AG04449 (cell line): ENCODE data around the gene TUT1.
A peak's percentile ranks its signal among the peaks of the same experiment; 100 is the strongest.

Experiments used
- CTCF ChIA-PET: fragments of 350-600 bp; formaldehyde crosslinking; extraction: SDS; loops from one replicate; lab custom pipeline; 2021; ENCODE audit warnings: antibody characterized with exemption; lab: Yijun Ruan, JAX
- POLR2A ChIA-PET: fragments of 400-600, 350-600 bp; formaldehyde crosslinking; extraction: SDS; loops from one replicate; lab custom pipeline; 2020; ENCODE audit warnings: antibody characterized with exemption, inconsistent platforms; lab: Yijun Ruan, JAX
- DNase-seq: peaks from one replicate; pipeline ENCODE4 v3.0.0-alpha.2; 2010; ENCODE audit warnings: low read depth, low spot score
- H3K4me3 ChIP-seq: 2 replicates; pipeline ENCODE4 v1.5.1; 2011; ENCODE audit warnings: low read depth, mild to moderate bottlenecking, control low read depth, low read length
- CTCF ChIP-seq: IDR thresholded peaks from one replicate; pipeline ENCODE4 v1.5.1; 2011; ENCODE audit warnings: mild to moderate bottlenecking, moderate library complexity, low read length, control low read depth, inconsistent platforms; ENCODE audit not compliant: insufficient read depth; ENCODE audit errors: missing control alignments

Gene TUT1

GRCh38 chr11:62540804-62541701 lies 50.3 kb downstream of the TUT1 start:
- H3K4me3 ChIP-seq = peak overlapping the region; percentile 98
- ChIA-PET CTCF (interaction anchor here (0.9 to 16.0 kb wide), 8 partner anchors 10 to 160 kb away, joined by 3 to 320 read pairs (median 28); partner anchors contain the start of gene SCGB1A1), POLR2A (interaction anchor here (0.5 to 2.8 kb wide), 5 partner anchors 12 to 116 kb away, joined by 3 to 10 read pairs (median 4); no protein-coding TSS in a partner anchor)
- TF ChIP-seq CTCF = no peak
- no peak for DNase-seq

GRCh38 chr11:62539238-62539925 lies 51.9 kb downstream of the TUT1 start:
- no peak for TF ChIP-seq CTCF
- DNase-seq = peak; percentile 41
- ChIA-PET POLR2A (interaction anchor here (0.6 to 2.8 kb wide), 15 partner anchors 14 to 711 kb away, joined by 3 to 10 read pairs (median 3); partner anchors contain the start of genes C11orf98, CSKMT, EEF1G and FADS2), CTCF (interaction anchor here (0.9 to 16.0 kb wide), 8 partner anchors 16 to 158 kb away, joined by 3 to 320 read pairs (median 4); partner anchors contain the start of gene SCGB1A1)
- peak overlapping the region; percentile 40 for H3K4me3 ChIP-seq

DNA sequence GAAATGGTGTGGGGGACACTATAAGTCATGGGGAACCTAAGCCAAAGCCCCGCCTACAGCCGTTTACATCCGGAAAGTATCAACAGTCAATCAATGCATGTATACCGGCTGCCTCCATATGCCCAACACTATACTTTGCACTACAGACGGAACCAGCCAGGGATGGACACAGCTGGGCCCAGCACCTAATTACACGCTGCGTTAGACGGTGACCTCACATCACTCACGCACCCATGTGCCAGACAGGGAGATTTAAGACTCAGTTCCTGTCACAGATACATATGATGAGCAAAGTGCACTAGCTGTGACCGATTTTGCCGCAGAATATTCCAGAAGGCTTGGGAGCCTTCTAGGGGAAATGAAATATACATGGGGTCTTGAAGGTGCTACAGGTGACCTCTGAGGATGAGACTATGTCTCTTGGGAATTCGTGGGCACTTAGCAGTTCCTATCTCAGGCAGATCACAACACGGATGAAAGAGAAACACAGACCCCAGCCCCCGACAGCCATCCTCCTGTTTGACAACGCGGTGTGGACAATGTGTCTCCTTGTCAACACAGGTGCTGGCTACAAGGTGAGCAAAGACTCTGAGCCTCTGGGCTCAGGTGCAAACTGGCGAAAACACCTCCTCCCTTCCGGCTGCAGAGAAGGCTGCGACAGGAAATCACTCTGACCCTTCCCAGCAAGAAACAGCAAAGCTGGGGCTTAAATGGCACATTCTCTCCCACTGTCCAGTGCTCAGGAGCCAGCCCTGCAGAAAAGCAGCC lies 52.7 kb downstream of the TUT1 start:
- no peak for DNase-seq
- CTCF ChIA-PET = interaction anchor here (0.8 to 16.0 kb wide), 5 partner anchors 17 to 330 kb away, joined by 3 to 320 read pairs (median 187); partner anchors contain the start of gene SCGB1A1
- H3K4me3 ChIP-seq = peak overlapping the region; percentile 34
- no peak for TF ChIP-seq CTCF
- POLR2A ChIA-PET = interaction anchor here (0.6 to 2.8 kb wide), 12 partner anchors 15 to 711 kb away, joined by 3 to 10 read pairs (median 3); partner anchors contain the start of genes CSKMT, EEF1G and FADS2

DNA sequence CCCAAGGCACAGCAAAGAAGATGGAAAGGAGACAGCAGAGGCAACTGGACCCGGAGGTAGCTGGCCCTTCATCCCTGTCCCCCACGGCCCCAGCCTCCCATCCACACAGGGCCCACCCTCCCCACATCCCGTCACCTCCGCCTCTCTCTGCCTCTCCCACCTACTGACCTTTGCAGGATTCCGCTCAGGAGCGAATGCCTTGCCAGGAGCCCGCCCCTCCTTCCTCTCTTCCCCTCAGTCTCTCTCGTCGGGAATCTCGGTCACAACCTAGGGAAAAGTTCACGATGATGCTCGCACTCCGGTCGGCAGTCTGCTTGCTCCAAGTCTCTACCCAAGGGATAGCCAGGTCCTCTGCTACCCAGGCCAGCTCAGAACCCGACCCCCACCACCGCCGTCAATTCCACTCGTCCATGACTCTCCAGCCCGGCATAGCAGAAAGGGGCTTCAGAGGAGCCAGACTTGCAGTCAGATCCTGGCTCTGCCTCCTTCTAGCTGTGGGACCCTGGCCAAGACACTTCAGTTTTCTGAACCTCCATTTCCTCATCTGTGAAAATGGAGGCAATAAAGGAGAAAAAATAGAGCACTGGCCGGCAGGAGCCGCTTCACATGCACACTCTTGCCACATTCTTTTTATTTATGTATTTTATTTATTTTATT lies 54.9 kb downstream of the TUT1 start:
- no peak overlapping the region for H3K4me3 ChIP-seq
- no peak for TF ChIP-seq CTCF
- ChIA-PET CTCF (interaction anchor here (1.1 to 16.0 kb wide), 3 partner anchors 10 to 144 kb away, joined by 5 to 320 read pairs (median 187); partner anchors contain the start of gene SCGB1A1), POLR2A (interaction anchor here (0.6 to 1.8 kb wide), 4 partner anchors 10 to 229 kb away, joined by 3 to 4 read pairs (median 3); partner anchors contain the start of gene AHNAK)
- no peak for DNase-seq

- no peak overlapping the region for H3K4me3 ChIP-seq
- TF ChIP-seq CTCF = no peak
- ChIA-PET POLR2A (interaction anchor here (1.6 to 1.8 kb wide), 2 partner anchors 11 to 25 kb away, joined by 3 to 4 read pairs; partner anchors contain the start of gene AHNAK), CTCF (interaction anchor here (1.0 to 16.0 kb wide), 4 partner anchors 9 to 143 kb away, joined by 3 to 320 read pairs (median 96); partner anchors contain the start of gene SCGB1A1)
- no peak for DNase-seq
Measured at GRCh38 chr11:62535802-62536201, 55.5 kb downstream of the TUT1 start.
